ENCODE data around the gene MAPKAP1.
A peak's percentile ranks its signal among the peaks of the same experiment; 100 is the strongest.

MAPKAP1 gene

DNA sequence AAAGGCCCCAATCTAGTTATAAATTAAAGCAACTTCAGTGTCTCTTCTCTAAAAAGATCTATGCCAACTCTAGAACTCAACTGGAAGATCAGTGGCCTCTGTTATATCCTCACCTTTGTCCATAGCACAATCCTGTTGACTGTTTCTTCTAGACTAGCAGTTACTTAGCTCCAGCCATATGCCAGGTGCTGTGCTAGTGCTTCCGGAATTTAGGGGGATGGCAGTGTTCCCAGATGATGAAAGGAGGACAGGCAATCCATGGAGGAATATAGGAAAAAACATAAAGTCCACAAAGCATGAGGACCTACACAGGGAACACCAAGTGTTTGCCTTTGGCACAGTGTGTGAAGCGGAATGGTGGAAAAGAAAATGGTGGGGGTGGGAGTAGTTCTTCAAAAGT is 214.3 kb downstream of the MAPKAP1 start:
- TF ChIP-seq, protein P1, sequence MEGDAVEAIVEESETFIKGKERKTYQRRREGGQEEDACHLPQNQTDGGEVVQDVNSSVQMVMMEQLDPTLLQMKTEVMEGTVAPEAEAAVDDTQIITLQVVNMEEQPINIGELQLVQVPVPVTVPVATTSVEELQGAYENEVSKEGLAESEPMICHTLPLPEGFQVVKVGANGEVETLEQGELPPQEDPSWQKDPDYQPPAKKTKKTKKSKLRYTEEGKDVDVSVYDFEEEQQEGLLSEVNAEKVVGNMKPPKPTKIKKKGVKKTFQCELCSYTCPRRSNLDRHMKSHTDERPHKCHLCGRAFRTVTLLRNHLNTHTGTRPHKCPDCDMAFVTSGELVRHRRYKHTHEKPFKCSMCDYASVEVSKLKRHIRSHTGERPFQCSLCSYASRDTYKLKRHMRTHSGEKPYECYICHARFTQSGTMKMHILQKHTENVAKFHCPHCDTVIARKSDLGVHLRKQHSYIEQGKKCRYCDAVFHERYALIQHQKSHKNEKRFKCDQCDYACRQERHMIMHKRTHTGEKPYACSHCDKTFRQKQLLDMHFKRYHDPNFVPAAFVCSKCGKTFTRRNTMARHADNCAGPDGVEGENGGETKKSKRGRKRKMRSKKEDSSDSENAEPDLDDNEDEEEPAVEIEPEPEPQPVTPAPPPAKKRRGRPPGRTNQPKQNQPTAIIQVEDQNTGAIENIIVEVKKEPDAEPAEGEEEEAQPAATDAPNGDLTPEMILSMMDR (IDR thresholded peaks at IDR 0.05; ENCODE audit: low read depth, low read length), result no peak
- no peak overlapping the region for H3K4me3 ChIP-seq (replicated peaks in 1 of 2; ENCODE audit: low read depth in 2 of 2, low read length in 2 of 2)
- DNase-seq (ENCODE audit: low read depth in 2 of 2), result no peak

DNA sequence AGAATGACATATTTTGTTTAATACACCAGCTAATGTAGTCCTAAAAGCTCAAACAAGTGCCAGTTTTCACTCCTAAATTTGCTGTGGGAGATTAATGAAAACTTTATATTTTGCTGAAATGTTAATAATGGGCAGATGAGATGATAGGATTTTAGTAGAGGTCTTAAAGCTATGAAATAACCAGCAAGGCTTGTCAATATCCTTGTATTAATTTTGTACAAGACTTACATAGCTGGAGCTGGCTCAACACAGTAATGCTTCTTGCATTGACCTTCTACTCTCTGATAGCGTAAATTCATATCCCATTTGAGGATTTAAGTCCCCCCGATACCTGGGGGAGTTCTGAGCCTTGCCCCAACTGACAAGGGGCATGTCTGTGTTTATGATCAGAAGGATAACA is 219.2 kb downstream of the MAPKAP1 start:
- TF ChIP-seq, protein P1 (IDR thresholded peaks at IDR 0.05; ENCODE audit: low read depth, low read length), result no peak
- H3K4me3 ChIP-seq (replicated peaks in 1 of 2; ENCODE audit: low read depth in 2 of 2, low read length in 2 of 2), result no peak overlapping the region

DNA sequence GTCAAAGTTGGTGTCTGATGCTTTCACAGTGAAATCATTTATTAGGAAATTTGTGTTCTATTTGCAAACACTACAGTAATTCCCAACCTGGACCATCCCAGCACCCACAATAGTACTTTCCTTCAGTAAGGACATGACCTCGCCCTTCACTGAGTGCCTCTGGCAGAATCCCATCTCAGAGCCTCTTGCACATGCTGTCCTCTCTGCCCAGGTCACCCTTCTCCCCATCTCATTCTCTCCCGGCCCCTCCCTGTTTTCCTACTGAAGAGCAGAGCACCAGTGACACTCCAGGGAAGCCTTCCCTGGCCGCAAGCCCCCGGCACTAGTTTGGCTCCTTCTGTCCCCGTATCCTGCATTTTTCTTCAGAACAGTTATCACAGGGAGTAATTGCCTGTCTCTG is 220.4 kb downstream of the MAPKAP1 start:
- no peak overlapping the region for H3K4me3 ChIP-seq (replicated peaks in 1 of 2; ENCODE audit: low read depth in 2 of 2, low read length in 2 of 2)
- DNase-seq (ENCODE audit: low read depth in 2 of 2), result peak in 1 of 2 donors; percentile 27
- TF ChIP-seq, protein P1 (IDR thresholded peaks at IDR 0.05; ENCODE audit: low read depth, low read length), result no peak

More for the DNA sequence above, 219.2 kb downstream of the MAPKAP1 start:
- no peak for DNase-seq (ENCODE audit: low read depth in 2 of 2)

DNA sequence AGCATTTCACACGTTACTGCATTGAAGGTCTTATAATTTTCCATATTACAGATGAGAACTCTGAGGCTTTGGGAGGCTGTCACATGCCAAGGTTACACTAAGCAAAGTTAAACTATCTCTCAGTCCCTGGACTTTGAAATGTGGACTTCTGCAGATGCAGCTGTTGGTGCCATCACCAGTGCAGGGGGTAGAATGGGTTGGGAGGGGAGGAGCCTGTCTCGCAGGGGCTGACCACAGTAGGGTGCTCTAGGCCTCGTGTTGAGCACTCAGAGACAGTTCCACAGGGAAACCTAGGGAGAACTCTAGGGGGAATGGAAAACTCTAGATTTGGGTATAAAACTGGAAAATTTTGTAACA is 220.9 kb downstream of the MAPKAP1 start:
- H3K4me3 ChIP-seq (replicated peaks in 1 of 2; ENCODE audit: low read depth in 2 of 2, low read length in 2 of 2), result no peak overlapping the region
- TF ChIP-seq, protein P1 (IDR thresholded peaks at IDR 0.05; ENCODE audit: low read depth, low read length), result no peak
- no peak for DNase-seq (ENCODE audit: low read depth in 2 of 2)

DNA sequence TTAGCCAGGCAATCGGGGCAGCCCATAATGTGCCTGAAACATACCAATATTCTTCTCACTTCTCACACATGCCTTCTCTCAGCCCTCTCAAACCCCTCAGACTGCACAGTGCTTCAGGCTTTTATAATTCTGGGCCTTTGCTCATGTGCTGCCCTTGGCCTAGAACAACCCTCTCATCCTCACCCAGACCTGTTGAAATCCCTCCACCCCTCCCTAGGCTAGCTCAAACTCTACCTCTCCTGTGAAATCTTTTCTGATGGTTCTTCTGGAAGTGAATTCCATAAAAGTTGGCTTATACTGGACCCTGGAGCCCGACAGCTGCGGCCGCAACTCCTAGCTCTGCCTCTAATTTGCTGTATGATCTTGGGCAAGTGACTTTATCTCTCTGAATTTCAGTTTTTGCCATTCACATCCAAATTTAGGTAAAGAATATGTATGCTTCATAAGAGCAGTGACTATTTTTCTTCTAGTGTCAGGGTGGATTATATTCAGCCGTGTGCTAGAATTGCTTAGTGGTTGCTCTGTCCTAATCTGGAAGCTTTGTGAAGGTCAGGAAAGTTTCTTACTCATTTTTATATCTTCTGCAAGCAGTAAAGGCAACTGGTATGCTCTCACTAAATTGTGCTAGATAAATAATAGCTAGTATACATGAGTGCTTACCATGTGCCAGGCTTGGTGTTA is 221.4 kb downstream of the MAPKAP1 start:
- no peak for DNase-seq (ENCODE audit: low read depth in 2 of 2)
- TF ChIP-seq, protein P1 (IDR thresholded peaks at IDR 0.05; ENCODE audit: low read depth, low read length), result no peak

DNA sequence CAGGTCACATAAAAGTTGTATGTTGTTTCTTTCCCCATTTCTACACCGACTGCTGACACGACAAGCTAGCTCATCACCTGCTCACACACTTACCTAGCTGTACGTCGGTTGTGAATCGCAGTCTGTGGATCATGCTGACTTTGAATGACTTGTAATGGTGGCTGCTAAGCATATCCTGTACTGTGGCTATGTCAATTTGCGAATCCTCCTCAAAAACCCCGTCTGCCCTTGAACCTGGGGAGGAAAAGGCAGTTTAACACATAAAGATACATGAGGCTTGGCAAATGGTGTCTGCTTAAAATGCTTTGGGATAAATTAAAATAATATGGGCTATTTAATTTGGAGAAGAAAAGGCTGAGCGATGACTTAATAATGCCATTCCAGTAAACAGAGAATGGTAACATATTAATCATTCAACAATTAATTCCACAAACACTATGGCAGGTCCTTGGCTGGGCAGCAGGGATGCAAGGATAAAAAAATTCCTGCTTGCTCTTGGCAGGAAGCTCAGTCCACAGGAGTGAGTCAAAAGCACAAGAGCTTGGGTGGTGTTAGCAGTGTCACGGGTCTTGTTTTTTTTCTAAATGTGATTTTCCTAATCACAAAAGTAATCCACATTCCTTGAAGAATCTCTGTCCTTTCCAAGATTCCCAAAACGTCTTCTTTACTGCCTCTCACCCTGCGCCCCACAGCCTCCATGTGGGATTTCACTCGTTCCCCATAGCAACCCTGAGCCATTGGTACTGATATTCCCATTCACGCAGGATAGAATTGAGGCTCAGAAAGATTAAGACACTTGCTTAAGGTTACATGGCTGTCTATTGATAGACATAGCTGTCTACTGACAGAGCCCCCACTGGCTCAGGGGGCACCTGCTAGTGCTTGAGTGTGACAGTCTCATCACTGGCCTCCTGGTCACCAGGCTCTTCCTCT is 222.4 kb downstream of the MAPKAP1 start:
- H3K4me3 ChIP-seq (replicated peaks in 1 of 2; ENCODE audit: low read depth in 2 of 2, low read length in 2 of 2), result no peak overlapping the region
- TF ChIP-seq, protein P1 (IDR thresholded peaks at IDR 0.05; ENCODE audit: low read depth, low read length), result no peak
- DNase-seq (ENCODE audit: low read depth in 2 of 2), result peak; percentile 65 to 89

More for the DNA sequence above, 221.4 kb downstream of the MAPKAP1 start:
- H3K4me3 ChIP-seq (replicated peaks in 1 of 2; ENCODE audit: low read depth in 2 of 2, low read length in 2 of 2), result no peak overlapping the region
